Epithelial cell of proximal tubule (primary cell): Measurements from ENCODE around the gene ZNF629. TPM values are rescaled to one million over a fixed set of nuclear protein-coding genes. Genes with fewer than 3 reads are reported as not detected.

Source experiments
- DNase-seq: peaks from one replicate; pipeline ENCODE4 v3.0.0-alpha.2; 2011; ENCODE audit warnings: low read depth
- H3K4me3 ChIP-seq: 2 replicates; pipeline ENCODE4 v1.5.1; 2011; ENCODE audit warnings: low read depth, mild to moderate bottlenecking, low read length
- total RNA-seq: library from RNA; depleted of rRNA; stranded (reverse); fragments of >200 nt; gene quantifications from 2 replicates; pipeline ENCODE4 v1.2.3, GENCODE V29; 2015
- TF ChIP-seq, protein P1 (sequence below): conservative IDR thresholded peaks from 2 replicates; pipeline ENCODE4 v1.5.1; 2012; ENCODE audit warnings: low read depth, mild to moderate bottlenecking, low read length

The ZNF629 gene
- total RNA-seq, 1 donor from 2014 or later: 14.0 TPM

DNA sequence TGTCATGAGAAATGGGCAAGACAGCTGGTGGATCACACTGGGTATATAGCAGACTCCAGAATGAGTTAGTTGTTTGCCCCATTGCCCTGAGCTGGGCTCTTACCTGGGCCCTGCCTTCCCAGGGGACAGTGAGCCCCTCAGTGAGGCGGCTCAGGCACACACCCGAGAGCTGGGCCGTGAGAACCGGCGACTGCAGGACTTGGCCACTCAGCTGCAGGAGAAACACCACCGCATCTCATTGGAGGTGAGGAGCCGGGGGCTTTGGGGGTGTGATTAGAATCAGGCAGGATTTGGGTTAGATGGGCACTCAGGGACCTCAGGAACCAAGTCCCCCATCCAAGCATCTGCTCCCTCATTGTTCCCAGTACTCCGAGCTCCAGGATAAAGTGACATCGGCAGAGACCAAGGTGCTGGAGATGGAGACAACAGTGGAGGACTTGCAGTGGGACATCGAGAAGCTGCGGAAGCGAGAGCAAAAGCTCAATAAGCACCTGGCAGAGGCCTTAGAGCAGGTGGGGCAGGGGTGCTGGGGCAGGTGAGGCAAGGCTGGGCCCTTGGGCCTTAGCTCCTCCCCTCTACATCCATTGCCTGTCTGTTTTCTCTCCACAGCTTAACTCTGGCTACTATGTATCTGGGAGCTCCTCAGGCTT lies 22.1 kb downstream of the ZNF629 start:
- DNase-seq: no peak
- TF ChIP-seq, protein P1, sequence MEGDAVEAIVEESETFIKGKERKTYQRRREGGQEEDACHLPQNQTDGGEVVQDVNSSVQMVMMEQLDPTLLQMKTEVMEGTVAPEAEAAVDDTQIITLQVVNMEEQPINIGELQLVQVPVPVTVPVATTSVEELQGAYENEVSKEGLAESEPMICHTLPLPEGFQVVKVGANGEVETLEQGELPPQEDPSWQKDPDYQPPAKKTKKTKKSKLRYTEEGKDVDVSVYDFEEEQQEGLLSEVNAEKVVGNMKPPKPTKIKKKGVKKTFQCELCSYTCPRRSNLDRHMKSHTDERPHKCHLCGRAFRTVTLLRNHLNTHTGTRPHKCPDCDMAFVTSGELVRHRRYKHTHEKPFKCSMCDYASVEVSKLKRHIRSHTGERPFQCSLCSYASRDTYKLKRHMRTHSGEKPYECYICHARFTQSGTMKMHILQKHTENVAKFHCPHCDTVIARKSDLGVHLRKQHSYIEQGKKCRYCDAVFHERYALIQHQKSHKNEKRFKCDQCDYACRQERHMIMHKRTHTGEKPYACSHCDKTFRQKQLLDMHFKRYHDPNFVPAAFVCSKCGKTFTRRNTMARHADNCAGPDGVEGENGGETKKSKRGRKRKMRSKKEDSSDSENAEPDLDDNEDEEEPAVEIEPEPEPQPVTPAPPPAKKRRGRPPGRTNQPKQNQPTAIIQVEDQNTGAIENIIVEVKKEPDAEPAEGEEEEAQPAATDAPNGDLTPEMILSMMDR: no peak

DNA sequence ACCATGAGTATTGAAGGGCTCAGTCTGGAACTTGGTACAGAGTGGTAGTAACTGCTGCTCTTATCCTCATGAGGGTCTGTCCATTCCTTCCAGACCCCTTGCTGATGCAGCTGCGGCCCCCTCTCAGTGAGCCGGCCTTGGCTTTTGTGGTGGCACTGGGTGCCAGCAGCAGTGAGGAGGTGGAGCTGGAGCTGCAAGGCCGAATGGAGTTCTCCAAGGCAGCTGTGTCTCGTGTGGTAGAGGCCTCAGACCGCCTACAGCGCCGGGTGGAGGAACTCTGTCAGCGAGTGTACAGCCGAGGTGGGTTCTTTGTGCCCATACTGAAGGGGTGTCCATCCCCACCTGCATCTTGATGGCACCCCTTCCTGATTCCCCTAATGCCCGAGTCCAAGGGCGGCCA lies 22.9 kb downstream of the ZNF629 start:
- TF ChIP-seq, protein P1: no peak
- DNase-seq: no peak
- H3K4me3 ChIP-seq: no peak overlapping the region

More for the DNA sequence above, 22.1 kb downstream of the ZNF629 start:
- H3K4me3 ChIP-seq: no peak overlapping the region

DNA sequence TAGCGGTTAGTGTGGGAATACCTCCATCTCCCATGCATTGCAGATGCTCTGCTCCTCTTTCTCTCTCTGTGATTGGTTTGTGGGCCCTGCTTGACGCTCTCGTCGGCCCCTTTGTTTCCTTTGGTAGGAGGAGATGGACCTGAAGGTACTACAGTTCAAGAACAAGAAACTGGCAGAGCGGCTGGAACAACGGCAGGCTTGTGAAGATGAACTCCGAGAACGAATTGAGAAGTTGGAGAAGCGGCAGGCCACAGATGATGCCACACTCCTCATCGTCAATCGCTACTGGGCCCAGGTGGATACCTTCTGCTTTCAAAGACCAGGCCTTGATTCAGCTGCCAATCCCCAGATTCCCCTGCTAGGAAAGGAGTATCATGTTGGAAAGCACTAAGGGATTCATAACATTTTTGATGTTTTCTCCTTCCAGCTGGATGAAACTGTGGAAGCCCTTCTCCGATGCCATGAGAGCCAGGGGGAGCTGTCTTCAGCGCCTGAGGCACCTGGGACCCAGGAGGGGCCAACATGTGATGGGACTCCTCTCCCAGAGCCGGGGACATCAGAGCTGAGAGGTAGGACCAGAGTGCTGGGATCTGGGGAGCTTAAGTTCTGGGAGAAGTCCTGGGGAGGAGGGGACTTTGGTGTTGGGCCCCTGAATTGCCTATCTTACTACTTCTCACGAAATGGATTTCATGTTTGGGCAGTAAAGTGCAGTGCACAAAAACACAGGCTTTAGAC lies 23.8 kb downstream of the ZNF629 start:
- TF ChIP-seq, protein P1: no peak
- no peak for DNase-seq
- peak overlapping the region; percentile 97 for H3K4me3 ChIP-seq

DNA sequence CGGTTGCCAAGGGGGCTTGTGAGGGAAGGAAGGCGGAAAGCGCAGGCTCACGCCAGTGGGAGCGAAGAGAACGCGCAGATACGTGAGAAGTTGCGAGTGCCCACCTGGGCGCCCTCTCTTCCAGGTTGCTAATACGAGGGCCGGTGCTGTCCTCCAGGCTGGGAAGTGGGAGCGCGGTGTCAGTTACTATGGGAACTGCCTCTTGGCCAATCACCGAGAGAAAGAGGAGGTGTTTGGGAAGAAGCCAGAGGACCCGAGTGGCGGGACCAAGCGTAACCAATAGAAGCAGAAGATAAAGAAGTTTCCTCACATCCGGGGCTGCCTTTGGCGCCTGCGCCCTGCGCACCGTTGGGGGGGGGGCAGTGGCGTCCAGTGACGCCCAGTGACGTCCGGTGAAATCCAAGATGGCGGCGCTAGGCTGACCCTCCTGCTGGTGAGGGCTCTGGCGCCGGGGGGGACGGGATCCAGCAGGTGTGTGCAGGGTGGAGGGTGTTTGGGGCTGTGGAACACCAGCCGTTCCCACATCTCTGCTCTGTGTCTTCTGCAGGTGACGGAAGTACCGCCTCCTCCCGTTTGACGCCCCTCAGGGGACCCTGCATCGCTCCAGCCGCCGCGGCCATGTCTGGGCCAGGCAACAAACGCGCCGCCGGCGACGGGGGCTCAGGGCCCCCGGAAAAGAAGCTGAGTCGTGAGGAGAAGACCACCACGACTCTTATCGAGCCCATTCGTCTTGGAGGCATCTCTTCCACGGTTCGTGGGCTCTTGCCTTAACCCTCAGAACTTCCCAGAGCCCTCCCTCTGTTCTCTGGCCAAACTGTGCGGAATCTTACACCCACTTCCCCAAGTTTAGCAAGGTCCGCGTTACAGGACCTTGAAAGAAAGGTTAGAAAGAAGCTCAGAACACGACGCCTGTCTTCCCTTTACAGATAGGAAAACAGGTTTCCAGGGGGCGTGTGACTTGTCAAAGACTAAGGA lies 24.8 kb downstream of the ZNF629 start, which contains the start of the genes CFAP119 and RNF40:
Gene CFAP119, minus strand, starts transcription at position 135 of the 975 bp plus-strand sequence. CDS start 314 bp downstream, outside the sequence.
Gene RNF40, plus strand, starts transcription at position 395 of the 975 bp plus-strand sequence. Its CDS starts 224 bp downstream, at position 619.
- TF ChIP-seq, protein P1: peak; percentile 6
- H3K4me3 ChIP-seq: peak within 1 kb of the TSS; percentile 97
- peak; percentile 79 for DNase-seq

DNA sequence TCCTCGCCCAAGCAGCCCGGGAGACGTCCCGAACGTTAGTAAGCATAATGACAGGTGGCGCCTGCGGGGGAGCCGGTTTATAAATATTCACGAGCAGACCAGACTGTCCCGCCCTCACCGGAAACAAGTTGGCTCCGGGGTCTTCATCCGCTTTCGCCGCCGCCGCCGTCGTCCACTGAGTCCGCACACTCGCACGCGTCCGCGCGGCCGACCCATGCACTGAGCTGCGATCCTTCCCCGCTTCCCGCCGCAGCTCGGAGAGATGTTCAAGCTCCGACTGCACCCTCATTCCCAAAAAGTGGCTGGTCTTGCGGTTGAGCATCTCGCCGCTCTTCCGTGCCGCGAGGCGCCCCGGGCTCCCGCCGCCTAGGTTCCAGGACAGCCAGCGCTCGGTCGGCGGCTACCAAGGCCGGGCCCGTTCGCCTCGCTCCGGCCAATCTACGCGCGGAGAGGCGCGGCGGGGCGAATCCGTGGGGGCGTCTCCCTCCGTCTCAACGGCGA lies 25.5 kb downstream of the ZNF629 start:
- H3K4me3 ChIP-seq: peak overlapping the region; percentile 97
- TF ChIP-seq, protein P1: no peak
- no peak for DNase-seq

DNA sequence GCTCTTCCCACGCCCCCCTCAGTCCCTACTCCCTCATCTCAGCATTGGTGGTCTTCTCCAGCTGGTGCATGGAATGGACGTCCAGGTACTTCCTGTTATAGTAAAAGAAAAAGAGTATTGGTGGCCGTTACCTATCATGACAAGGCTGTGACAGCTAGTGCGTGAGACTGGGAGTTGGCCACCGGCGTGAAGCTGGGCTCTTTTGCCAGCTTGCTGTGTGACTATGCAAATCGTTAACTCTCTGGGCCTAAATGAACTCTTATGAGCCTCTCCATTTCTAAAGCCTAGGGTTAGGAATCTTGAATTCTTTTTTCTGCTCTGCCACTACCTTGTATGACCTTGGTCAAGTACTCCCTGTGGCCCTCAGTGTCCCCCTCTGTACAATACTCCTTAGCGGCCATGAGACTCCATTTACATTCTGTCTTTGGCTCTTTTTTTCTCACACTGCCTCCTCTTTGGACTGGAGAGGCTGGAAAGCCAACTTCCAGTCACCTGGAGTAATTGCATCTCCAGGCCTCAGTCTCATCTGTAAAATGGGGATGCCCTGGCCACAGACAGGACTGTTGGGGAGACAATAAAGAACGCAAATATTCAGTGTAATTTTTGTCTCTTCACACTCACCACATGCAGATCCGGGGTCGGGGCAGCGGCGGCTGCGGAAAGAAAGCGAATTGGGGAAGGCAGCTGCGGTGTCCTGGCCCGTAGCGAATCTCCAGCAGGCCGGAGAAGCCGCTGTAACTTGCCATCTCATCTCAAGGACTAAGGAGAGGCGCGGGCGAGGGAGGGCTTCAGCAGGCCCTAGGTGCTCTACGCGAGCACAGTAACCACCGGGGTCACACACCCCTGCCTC lies 26.2 kb downstream of the ZNF629 start:
- TF ChIP-seq, protein P1: no peak
- DNase-seq: no peak
- H3K4me3 ChIP-seq: peak overlapping the region; percentile 97
